ENCODE data around the gene DDHD1.

GRCh38 chr14:53035336-53036210, 117.5 kb downstream of the DDHD1 start:
- TF ChIP-seq CTCF (IDR thresholded peaks at IDR 0.05) (no peak), POLR2A (IDR thresholded peaks at IDR 0.05) (no peak)

Measured in esophagus squamous epithelium (tissue), 4 donors.